Gastrocnemius medialis (tissue), 4 donors: Measurements from ENCODE around the gene ZNF860. TPM values are rescaled to one million over a fixed set of nuclear protein-coding genes. Genes with fewer than 3 reads are reported as not detected.
A peak's percentile ranks its signal among the peaks of the same experiment; 100 is the strongest.

Experiments used
- ATAC-seq, 2 donors: fragments of 150-250 bp; one replicate each; pipeline ENCODE4 v1.9.1; 2016
- DNase-seq, 2 donors: peaks; one replicate each; pipeline ENCODE4 v3.0.0-alpha.2; 2019
- H3K27ac ChIP-seq, 4 donors: fragments of 200-600 bp; sonication (generic); 1 replicate in 1 of 4; 2 replicates in 3 of 4; pipeline ENCODE4 v1.5.1; 2016 to 2018; ENCODE audit warnings: mild to moderate bottlenecking in 2 of 4, moderate library complexity in 1 of 4
- H3K27me3 ChIP-seq, 3 donors: fragments of 200-600 bp; sonication (generic) in 2 of 3; 1 replicate in 1 of 3; 2 replicates in 2 of 3; pipeline versions ENCODE4 v1.5.1 to v1.6.0; 2016 to 2019; ENCODE audit warnings: mild to moderate bottlenecking in 1 of 3, moderate library complexity in 1 of 3
- H3K36me3 ChIP-seq, 2 donors: fragments of 200-600 bp; sonication (generic) in 1 of 2; one replicate each; pipeline ENCODE4 v1.5.1; 2017 to 2018
- H3K4me1 ChIP-seq, 2 donors: fragments of 200-600 bp; sonication (generic) in 1 of 2; one replicate each; pipeline ENCODE4 v1.5.1; 2016 to 2017; ENCODE audit warnings: mild to moderate bottlenecking in 2 of 2
- H3K4me3 ChIP-seq, 4 donors: fragments of 200-600 bp; sonication (generic) in 3 of 4; 1 replicate in 1 of 4; 2 replicates in 3 of 4; pipeline ENCODE4 v1.5.1; 2016 to 2019; ENCODE audit warnings: mild to moderate bottlenecking in 2 of 4
- H3K9me3 ChIP-seq, 3 donors: fragments of 200-600 bp; sonication (generic) in 2 of 3; 1 replicate in 1 of 3; 2 replicates in 2 of 3; pipeline ENCODE4 v1.5.1; 2016 to 2019
- CTCF ChIP-seq, 5 experiments: fragments of 450-650 bp in 3 of 5; fragments of 200-600 bp in 2 of 5; sonication (generic) in 2 of 5; IDR thresholded peaks in 4 of 5; conservative IDR thresholded peaks in 1 of 5; 1 replicate in 4 of 5; 2 replicates in 1 of 5; pipeline ENCODE4 v1.5.1; 2016 to 2019; ENCODE audit warnings: antibody characterized with exemption in 5 of 5, mild to moderate bottlenecking in 3 of 5, moderate library complexity in 3 of 5
- POLR2A ChIP-seq, 2 donors: fragments of 450-650 bp; IDR thresholded peaks; one replicate each; pipeline ENCODE4 v1.6.1; 2017; ENCODE audit warnings: antibody characterized with exemption in 2 of 2, mild to moderate bottlenecking in 2 of 2, moderate library complexity in 2 of 2
- in situ Hi-C, 4 donors: fragments of 200-750 bp; cut with MboI; loops; one replicate each; pipeline versions ENCODE4 v1.15.0 to v1.8.0; 2017; ENCODE audit warnings: low sequenced_read_pairs in 4 of 4
- intact Hi-C: fragments of 100-400 bp; cut with DNase I; formaldehyde crosslinking; loops from one replicate; pipeline ENCODE4 v1.15.1; 2023; ENCODE audit warnings: low total_unique reads
- total RNA-seq, 4 donors: library from RNA; depleted of rRNA; stranded (reverse); fragments of >200 nt; gene quantifications; one replicate each; pipeline versions ENCODE4 v1.1.0 to v1.2.3, GENCODE V29; 2016

ZNF860 gene
- total RNA-seq, 4 donors from 2014 or later, result 0.07 TPM; not detected in 3

GRCh38 chr3:31957106-31957505 is 24.4 kb upstream of the ZNF860 start:
- Histone ChIP-seq H3K4me3 (no peak overlapping the region), H3K27me3 (no peaks in the 10 kb centered on the region), H3K27ac (peak overlapping the region in 1 of 4 donors; percentile 23), H3K9me3 (no peaks in the 10 kb centered on the region), H3K4me1 (peaks cover 13 to 16% of the 10 kb centered on the region in 2 donors), H3K36me3 (peaks cover 0 to 2% of the 10 kb centered on the region in 2 donors)
- ATAC-seq (no peak), DNase-seq (no peak)
- in situ Hi-C loops (no loop called here), intact Hi-C loops (no loop called here)
- TF ChIP-seq CTCF (IDR thresholded peaks at IDR 0.05 in 4 of 5, conservative IDR thresholded peaks at IDR 0.05 in 1 of 5) (no peak), POLR2A (IDR thresholded peaks at IDR 0.05) (no peak)

- in situ Hi-C loops (no loop called here), intact Hi-C loops (no loop called here)
- TF ChIP-seq POLR2A (IDR thresholded peaks at IDR 0.05) (no peak), CTCF (IDR thresholded peaks at IDR 0.05 in 4 of 5, conservative IDR thresholded peaks at IDR 0.05 in 1 of 5) (no peak)
- DNase-seq, result no peak
- Histone ChIP-seq H3K27ac (peak overlapping the region; percentile 36 to 75 (median 55)), H3K9me3 (no peaks in the 10 kb centered on the region), H3K27me3 (no peaks in the 10 kb centered on the region), H3K36me3 (peaks cover 0 to 2% of the 10 kb centered on the region in 2 donors), H3K4me1 (peaks cover 13 to 16% of the 10 kb centered on the region in 2 donors), H3K4me3 (no peak overlapping the region)
- peak; percentile 36 to 45 for ATAC-seq
These were observed 22.8 kb upstream of the ZNF860 start for GRCh38 chr3:31958701-31959152.

GRCh38 chr3:31959251-31959650 is 22.3 kb upstream of the ZNF860 start:
- intact Hi-C loops (no loop called here), in situ Hi-C loops (no loop called here)

GRCh38 chr3:31959951-31960792 is 21.4 kb upstream of the ZNF860 start:
- no peaks in the 10 kb centered on the region for H3K36me3 ChIP-seq
- no peak for TF ChIP-seq POLR2A (IDR thresholded peaks at IDR 0.05)
- no peak for TF ChIP-seq CTCF (IDR thresholded peaks at IDR 0.05 in 4 of 5, conservative IDR thresholded peaks at IDR 0.05 in 1 of 5)
- no peaks in the 10 kb centered on the region for H3K27me3 ChIP-seq
- ATAC-seq (peak; percentile 27 to 39), DNase-seq (no peak)
- peak overlapping the region; percentile 49 to 75 (median 64) for H3K27ac ChIP-seq
- intact Hi-C loops, result no loop called here
- in situ Hi-C loops, result no loop called here
- H3K4me3 ChIP-seq, result peak overlapping the region; percentile 23 to 41 (median 34)
- peaks cover 13 to 16% of the 10 kb centered on the region in 2 donors for H3K4me1 ChIP-seq
- no peaks in the 10 kb centered on the region for H3K9me3 ChIP-seq

More at GRCh38 chr3:31959251-31959650, 22.3 kb upstream of the ZNF860 start:
- Histone ChIP-seq H3K4me1 (peaks cover 13 to 16% of the 10 kb centered on the region in 2 donors), H3K36me3 (peaks cover 0 to 2% of the 10 kb centered on the region in 2 donors), H3K27ac (peak overlapping the region; percentile 49 to 75 (median 64)), H3K9me3 (no peaks in the 10 kb centered on the region), H3K4me3 (peak overlapping the region; percentile 23 to 41 (median 34)), H3K27me3 (no peaks in the 10 kb centered on the region)
- ATAC-seq (no peak), DNase-seq (no peak)
- TF ChIP-seq POLR2A (IDR thresholded peaks at IDR 0.05) (no peak), CTCF (IDR thresholded peaks at IDR 0.05 in 4 of 5, conservative IDR thresholded peaks at IDR 0.05 in 1 of 5) (no peak)
